BLaER1 treated with 17β-estradiol and CSF1 and Interleukin-3, amounts not matched to agents 10 nM and 100 nM (cell line): ENCODE results near the gene PGBD5.
A peak's percentile ranks its signal among the peaks of the same experiment; 100 is the strongest.

Source experiments
- H3K27ac ChIP-seq, 11 experiments: shearing (Covaris generic); formaldehyde crosslinking; 2 replicates each; pipeline ENCODE4 v1.8.1; 2022
- H3K27me3 ChIP-seq, 11 experiments: shearing (Covaris generic); formaldehyde crosslinking; 2 replicates each; pipeline ENCODE4 v1.8.1; 2022
- H3K36me3 ChIP-seq, 11 experiments: shearing (Covaris generic); formaldehyde crosslinking; 2 replicates each; pipeline ENCODE4 v1.8.1; 2022
- H3K4me1 ChIP-seq, 10 experiments: shearing (Covaris generic); formaldehyde crosslinking; 2 replicates each; pipeline ENCODE4 v1.8.1; 2022
- H3K4me2 ChIP-seq, 11 experiments: shearing (Covaris generic); formaldehyde crosslinking; 2 replicates each; pipeline ENCODE4 v1.8.1; 2022
- H3K4me3 ChIP-seq, 10 experiments: shearing (Covaris generic); formaldehyde crosslinking; 2 replicates each; pipeline ENCODE4 v1.8.1; 2022
- H3K9ac ChIP-seq, 11 experiments: shearing (Covaris generic); formaldehyde crosslinking; 2 replicates each; pipeline ENCODE4 v1.8.1; 2022
- H3K9me3 ChIP-seq, 11 experiments: shearing (Covaris generic); formaldehyde crosslinking; replicated peaks in 1 of 11; 2 replicates each; pipeline ENCODE4 v1.8.1; 2022
- H4K20me1 ChIP-seq, 11 experiments: shearing (Covaris generic); formaldehyde crosslinking; 2 replicates each; pipeline ENCODE4 v1.8.1; 2022
- Cebpa-rat ChIP-seq, 11 experiments: shearing (Covaris generic); IDR thresholded peaks; 2 replicates each; pipeline ENCODE4 v1.8.1; 2022

The PGBD5 gene

GRCh38 chr1:230317823-230318819 is 108.0 kb downstream of the PGBD5 start:
- Histone ChIP-seq H4K20me1 (peaks cover 0 to 3% (median 0%) of the 10 kb centered on the region in 11 experiments; a peak in 1 of 22 replicates), H3K36me3 (peaks cover 0 to 30% (median 0%) of the 10 kb centered on the region in 11 experiments; a peak in 7 of 22 replicates), H3K9ac (no peak overlapping the region), H3K4me1 (peaks cover 0 to 12% (median 0%) of the 10 kb centered on the region in 10 experiments; a peak in 6 of 20 replicates), H3K27me3 (no peaks in the 10 kb centered on the region), H3K4me3 (no peak overlapping the region), H3K27ac (no peak overlapping the region), H3K9me3 (no peaks in the 10 kb centered on the region), H3K4me2 (no peak overlapping the region)
- no peak for TF ChIP-seq Cebpa-rat (IDR thresholded peaks at IDR 0.05)

GRCh38 chr1:230316864-230317745 is 109.0 kb downstream of the PGBD5 start:
- Histone ChIP-seq H3K9me3 (no peaks in the 10 kb centered on the region), H3K4me1 (peaks cover 0 to 12% (median 0%) of the 10 kb centered on the region in 10 experiments; a peak in 6 of 20 replicates), H3K36me3 (peaks cover 0 to 20% (median 0%) of the 10 kb centered on the region in 11 experiments; a peak in 5 of 22 replicates), H3K4me2 (no peak overlapping the region), H3K27me3 (no peaks in the 10 kb centered on the region), H3K4me3 (no peak overlapping the region), H3K9ac (no peak overlapping the region), H4K20me1 (no peaks in the 10 kb centered on the region; a peak in 1 of 22 replicates), H3K27ac (no peak overlapping the region)
- no peak for TF ChIP-seq Cebpa-rat (IDR thresholded peaks at IDR 0.05)

- peaks cover 0 to under 1% (median 0%) of the 10 kb centered on the region in 11 experiments; a peak in 1 of 22 replicates for H3K36me3 ChIP-seq
- no peaks in the 10 kb centered on the region for H3K27me3 ChIP-seq
- no peak overlapping the region for H3K9ac ChIP-seq
- H3K4me3 ChIP-seq, result no peak overlapping the region
- peaks cover 0 to 9% (median 4%) of the 10 kb centered on the region in 10 experiments; a peak in 11 of 20 replicates for H3K4me1 ChIP-seq
- no peak overlapping the region for H3K4me2 ChIP-seq
- H3K27ac ChIP-seq, result no peak overlapping the region
- TF ChIP-seq Cebpa-rat (IDR thresholded peaks at IDR 0.05), result no peak
- H3K9me3 ChIP-seq, result no peaks in the 10 kb centered on the region
- H4K20me1 ChIP-seq, result no peaks in the 10 kb centered on the region
Observed at GRCh38 chr1:230315099-230315498, 111.0 kb downstream of the PGBD5 start.

GRCh38 chr1:230314142-230314470 is 112.0 kb downstream of the PGBD5 start:
- Histone ChIP-seq H3K36me3 (no peaks in the 10 kb centered on the region), H3K9me3 (no peaks in the 10 kb centered on the region), H4K20me1 (no peaks in the 10 kb centered on the region), H3K27ac (no peak overlapping the region), H3K27me3 (no peaks in the 10 kb centered on the region), H3K4me1 (peaks cover 0 to 11% (median 8%) of the 10 kb centered on the region in 10 experiments; a peak in 10 of 20 replicates), H3K9ac (0 out of 22 replicates have a peak overlapping the region, but pooled peaks of 1 of the 11 experiments have one; percentile 5), H3K4me2 (no peak overlapping the region), H3K4me3 (no peak overlapping the region)
- no peak for TF ChIP-seq Cebpa-rat (IDR thresholded peaks at IDR 0.05)

GRCh38 chr1:230313453-230314141 is 112.5 kb downstream of the PGBD5 start:
- Histone ChIP-seq H3K4me1 (peaks cover 0 to 11% (median 8%) of the 10 kb centered on the region in 10 experiments; a peak in 10 of 20 replicates), H3K27ac (no peak overlapping the region), H4K20me1 (no peaks in the 10 kb centered on the region), H3K36me3 (no peaks in the 10 kb centered on the region), H3K4me3 (no peak overlapping the region), H3K9me3 (no peaks in the 10 kb centered on the region), H3K4me2 (no peak overlapping the region), H3K27me3 (no peaks in the 10 kb centered on the region), H3K9ac (0 out of 22 replicates have a peak overlapping the region, but pooled peaks of 1 of the 11 experiments have one; percentile 5)
- TF ChIP-seq Cebpa-rat (IDR thresholded peaks at IDR 0.05), result no peak

- H3K27ac ChIP-seq, result no peak overlapping the region
- H3K4me2 ChIP-seq, result no peak overlapping the region
- TF ChIP-seq Cebpa-rat (IDR thresholded peaks at IDR 0.05), result no peak
- H3K27me3 ChIP-seq, result no peaks in the 10 kb centered on the region
- no peak overlapping the region for H3K4me3 ChIP-seq
- peaks cover 0 to 13% (median 8%) of the 10 kb centered on the region in 10 experiments; a peak in 10 of 20 replicates for H3K4me1 ChIP-seq
- H4K20me1 ChIP-seq, result no peaks in the 10 kb centered on the region
- H3K9me3 ChIP-seq, result no peaks in the 10 kb centered on the region
- no peak overlapping the region for H3K9ac ChIP-seq
- no peaks in the 10 kb centered on the region for H3K36me3 ChIP-seq
Observed at GRCh38 chr1:230312676-230313075, 113.5 kb downstream of the PGBD5 start.

GRCh38 chr1:230310381-230311163 is 115.6 kb downstream of the PGBD5 start:
- Histone ChIP-seq H3K4me2 (peak overlapping the region in 9 of 11 experiments; percentile 16 to 65 (median 47); a peak in 14 of 22 replicates), H3K4me3 (no peak overlapping the region), H3K27ac (no peak overlapping the region), H4K20me1 (no peaks in the 10 kb centered on the region), H3K4me1 (peaks cover 0 to 20% (median 9%) of the 10 kb centered on the region in 10 experiments; a peak in 10 of 20 replicates), H3K36me3 (no peaks in the 10 kb centered on the region), H3K27me3 (no peaks in the 10 kb centered on the region), H3K9ac (no peak overlapping the region), H3K9me3 (no peaks in the 10 kb centered on the region)
- no peak for TF ChIP-seq Cebpa-rat (IDR thresholded peaks at IDR 0.05)
